Gastroesophageal sphincter (tissue), 4 donors: ENCODE results near the gene TRIP4. TPM values are rescaled to one million over a fixed set of nuclear protein-coding genes. Genes with fewer than 3 reads are reported as not detected.
A peak's percentile ranks its signal among the peaks of the same experiment; 100 is the strongest.

Experiments used
- ATAC-seq: fragments of 150-250 bp; one replicate; pipeline ENCODE4 v1.9.1; 2016; ENCODE audit warnings: mild to moderate bottlenecking, moderate library complexity
- H3K27ac ChIP-seq, 4 donors: fragments of 200-600 bp; sonication (generic) in 3 of 4; 1 replicate in 3 of 4; 2 replicates in 1 of 4; pipeline ENCODE4 v1.5.1; 2016 to 2019
- H3K27me3 ChIP-seq: fragments of 200-600 bp; sonication (generic); one replicate; pipeline ENCODE4 v1.5.1; 2019
- H3K36me3 ChIP-seq, 2 donors: fragments of 200-600 bp; sonication (generic); one replicate each; pipeline ENCODE4 v1.5.1; 2019; ENCODE audit warnings: control low read depth in 1 of 2
- H3K4me1 ChIP-seq, 3 donors: fragments of 200-600 bp; sonication (generic); 1 replicate in 2 of 3; 2 replicates in 1 of 3; pipeline ENCODE4 v1.5.1; 2016 to 2019; ENCODE audit warnings: control low read depth in 2 of 3
- H3K4me3 ChIP-seq, 2 donors: fragments of 200-600 bp; sonication (generic); one replicate each; pipeline ENCODE4 v1.5.1; 2019; ENCODE audit warnings: mild to moderate bottlenecking in 1 of 2, moderate library complexity in 1 of 2
- H3K9me3 ChIP-seq, 3 donors: fragments of 200-600 bp; sonication (generic); one replicate each; pipeline ENCODE4 v1.5.1; 2017 to 2019; ENCODE audit warnings: control low read depth in 2 of 3
- CTCF ChIP-seq, 4 experiments: fragments of 200-600 bp in 2 of 4; fragments of 450-650 bp in 2 of 4; sonication (generic) in 1 of 4; IDR thresholded peaks; one replicate each; pipeline ENCODE4 v1.5.1; 2017 to 2019; ENCODE audit warnings: antibody characterized with exemption in 4 of 4, mild to moderate bottlenecking in 2 of 4, moderate library complexity in 2 of 4
- EP300 ChIP-seq: sonication (generic); formaldehyde crosslinking; IDR thresholded peaks from one replicate; pipeline ENCODE4 v1.6.1; 2017; ENCODE audit warnings: antibody characterized with exemption, mild to moderate bottlenecking
- POLR2A ChIP-seq, 2 donors: fragments of 450-650 bp; IDR thresholded peaks; one replicate each; pipeline ENCODE4 v1.6.1; 2017; ENCODE audit warnings: antibody characterized with exemption in 2 of 2, mild to moderate bottlenecking in 2 of 2, moderate library complexity in 1 of 2
- POLR2AphosphoS5 ChIP-seq: sonication (generic); formaldehyde crosslinking; IDR thresholded peaks from one replicate; pipeline ENCODE4 v1.6.1; 2017; ENCODE audit warnings: antibody characterized with exemption
- whole genome bisulfite sequencing, 2 donors: methylation state at CpG; one replicate each; pipeline ENCODE4 v1.1.5; 2018; ENCODE audit warnings: low coverage in 1 of 2; 5-methylcytosine and 5-hydroxymethylcytosine counted together
- total RNA-seq, 4 donors: library from RNA; depleted of rRNA; stranded (reverse); fragments of >200 nt; gene quantifications; one replicate each; pipeline ENCODE4 v1.1.0, GENCODE V29; 2016

The TRIP4 gene
- total RNA-seq, 4 donors from 2014 or later: 7.7 to 17.0 (median 11.1) TPM

- peaks cover 0 to 33% (median 10%) of the 10 kb centered on the region in 3 donors for H3K4me1 ChIP-seq
- no peak for ATAC-seq
- peak overlapping the region; percentile 90 to 96 for H3K4me3 ChIP-seq
- WGBS, 2 donors: 28 to 32% methylated on average over 5 of the region's 5 CpGs
- no peak for TF ChIP-seq POLR2AphosphoS5
- H3K36me3 ChIP-seq: no peaks in the 10 kb centered on the region
- peak overlapping the region in 3 of 4 donors; percentile 83 to 86 (median 84) for H3K27ac ChIP-seq
- no peaks in the 10 kb centered on the region for H3K27me3 ChIP-seq
- H3K9me3 ChIP-seq: no peaks in the 10 kb centered on the region
Measured at GRCh38 chr15:64354688-64355344, 32.8 kb upstream of the TRIP4 start.

- Histone ChIP-seq H3K36me3 (no peaks in the 10 kb centered on the region), H3K9me3 (no peaks in the 10 kb centered on the region), H3K27me3 (no peaks in the 10 kb centered on the region), H3K27ac (peak overlapping the region; percentile 24 to 86 (median 84)), H3K4me3 (peak overlapping the region; percentile 90 to 96), H3K4me1 (peaks cover 0 to 33% (median 10%) of the 10 kb centered on the region in 3 donors)
- peak; percentile 26 for ATAC-seq
- TF ChIP-seq EP300 (no peak), CTCF (IDR thresholded peaks at IDR 0.05) (no peak), POLR2A (IDR thresholded peaks at IDR 0.05) (no peak), POLR2AphosphoS5 (no peak)
- 0 to 1% methylated on average over 7 to 17 of the region's 30 CpGs for WGBS, 2 donors
Measured at GRCh38 chr15:64355348-64355943, 32.2 kb upstream of the TRIP4 start.

- 0% methylated on average over 2 to 31 of the region's 42 CpGs for WGBS, 2 donors
- Histone ChIP-seq H3K27me3 (no peaks in the 10 kb centered on the region), H3K4me1 (peaks cover 0 to 31% (median 10%) of the 10 kb centered on the region in 3 donors), H3K4me3 (peak within 1 kb of the TSS; percentile 90 to 96), H3K36me3 (no peaks in the 10 kb centered on the region), H3K27ac (peak within 1 kb of the TSS; percentile 24 to 86 (median 84)), H3K9me3 (no peaks in the 10 kb centered on the region)
- peak; percentile 99 for ATAC-seq
- peak; percentile 54 for TF ChIP-seq POLR2AphosphoS5
- no peak for TF ChIP-seq EP300
- TF ChIP-seq CTCF (IDR thresholded peaks at IDR 0.05): peak in 2 of 4 experiments; percentile 45 to 46
Measured at GRCh38 chr15:64355944-64356709, 31.5 kb upstream of the TRIP4 start, which contains the start of gene CSNK1G1. Gene CSNK1G1, minus strand, starts transcription at chr15:64356173. Its CDS starts 55,674 bp downstream, at chr15:64300499.

DNA sequence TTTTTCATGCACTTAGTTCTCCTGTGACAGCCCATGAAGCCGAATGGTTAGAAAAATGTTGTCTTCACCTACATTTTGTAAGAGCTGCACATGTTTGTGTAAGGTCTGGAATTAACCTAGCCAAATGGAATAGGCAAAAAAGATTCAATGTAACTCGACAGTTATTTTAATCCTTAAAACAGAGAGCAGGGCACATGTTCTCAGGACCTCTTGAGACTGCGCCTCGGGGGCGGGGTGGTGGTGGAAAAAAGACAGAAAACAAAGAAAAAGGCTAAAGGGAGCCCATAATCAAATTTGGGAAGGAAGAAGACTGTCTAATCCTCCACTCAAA lies 31.0 kb upstream of the TRIP4 start:
- Histone ChIP-seq H3K27me3 (no peaks in the 10 kb centered on the region), H3K36me3 (no peaks in the 10 kb centered on the region), H3K4me1 (peaks cover 0 to 25% (median 10%) of the 10 kb centered on the region in 3 donors), H3K27ac (peak overlapping the region; percentile 11 to 86 (median 84)), H3K4me3 (peak overlapping the region; percentile 90 to 96), H3K9me3 (no peaks in the 10 kb centered on the region)
- no peak for ATAC-seq
- WGBS, 2 donors: 31% methylated on average over 5 of the region's 5 CpGs
- TF ChIP-seq POLR2AphosphoS5: no peak
- no peak for TF ChIP-seq POLR2A (IDR thresholded peaks at IDR 0.05)
- no peak for TF ChIP-seq CTCF (IDR thresholded peaks at IDR 0.05)
- no peak for TF ChIP-seq EP300

- Histone ChIP-seq H3K4me3 (no peak overlapping the region), H3K27me3 (no peaks in the 10 kb centered on the region), H3K36me3 (no peaks in the 10 kb centered on the region), H3K27ac (no peak overlapping the region), H3K9me3 (no peaks in the 10 kb centered on the region), H3K4me1 (peaks cover 0 to 8% (median 6%) of the 10 kb centered on the region in 3 donors)
- TF ChIP-seq POLR2A (IDR thresholded peaks at IDR 0.05) (no peak), POLR2AphosphoS5 (no peak)
- no peak for ATAC-seq
- WGBS, 2 donors: 84 to 100% methylated on average over 2 to 3 of the region's 4 CpGs
Measured at GRCh38 chr15:64361259-64361658, 26.4 kb upstream of the TRIP4 start.
